OCI-LY1 (cell line): ENCODE data around the gene PIBF1.

Source experiments
- EZH2 ChIP-seq: fragments of 200-600 bp; sonication (generic), shearing (Covaris generic); IDR thresholded peaks from 2 replicates; pipeline ENCODE4 v1.8.0; 2017; ENCODE audit warnings: borderline replicate concordance, mixed run types, mild to moderate bottlenecking, antibody characterized with exemption, low read length, moderate library complexity, mixed read lengths
- TF ChIP-seq, protein P1 (sequence below): fragments of 200-600 bp; sonication (generic), shearing (Covaris generic); IDR thresholded peaks from 2 replicates; pipeline ENCODE4 v1.5.1; 2017; ENCODE audit warnings: mild to moderate bottlenecking, antibody characterized with exemption, low read length, moderate library complexity, mixed read lengths

DNA sequence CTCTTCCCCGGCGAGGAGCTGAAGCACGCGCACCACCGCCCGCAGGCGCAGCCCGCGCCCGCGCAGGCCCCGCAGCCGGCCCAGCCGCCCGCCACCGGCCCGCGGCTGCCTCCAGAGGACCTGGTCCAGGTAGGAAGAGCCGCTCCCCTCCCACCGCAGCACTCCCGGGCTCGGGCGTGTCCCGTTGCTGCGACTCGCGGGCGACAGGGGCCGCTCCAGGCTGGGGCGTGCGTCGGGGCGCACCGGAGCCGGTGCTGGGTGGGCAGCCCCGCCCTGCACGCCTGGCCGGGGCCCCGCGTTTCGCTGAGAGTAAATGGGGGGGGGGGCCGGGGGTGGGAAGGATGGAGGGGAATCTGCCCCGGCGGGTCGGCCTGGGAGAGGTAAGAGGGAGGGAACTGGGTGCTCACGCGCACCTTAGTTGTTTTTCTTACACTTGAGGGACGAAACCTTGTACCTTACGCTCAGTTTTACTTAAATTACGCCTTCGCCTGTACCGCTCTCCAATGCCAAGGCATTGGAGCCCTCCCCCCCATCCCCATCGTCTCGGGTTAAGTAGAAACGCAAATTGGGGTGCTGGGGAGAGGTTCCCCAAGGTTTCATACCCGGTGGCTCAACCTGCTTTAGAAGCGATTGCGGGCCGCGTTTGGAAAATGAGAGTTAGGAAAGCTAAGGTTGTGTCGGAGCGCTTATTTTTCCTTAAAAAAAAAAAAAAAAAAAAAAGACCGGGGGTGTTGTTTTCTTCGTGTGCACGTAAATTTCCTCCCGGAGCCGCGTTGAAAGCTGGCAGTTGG lies 277.7 kb downstream of the PIBF1 start:
- TF ChIP-seq, protein P1, sequence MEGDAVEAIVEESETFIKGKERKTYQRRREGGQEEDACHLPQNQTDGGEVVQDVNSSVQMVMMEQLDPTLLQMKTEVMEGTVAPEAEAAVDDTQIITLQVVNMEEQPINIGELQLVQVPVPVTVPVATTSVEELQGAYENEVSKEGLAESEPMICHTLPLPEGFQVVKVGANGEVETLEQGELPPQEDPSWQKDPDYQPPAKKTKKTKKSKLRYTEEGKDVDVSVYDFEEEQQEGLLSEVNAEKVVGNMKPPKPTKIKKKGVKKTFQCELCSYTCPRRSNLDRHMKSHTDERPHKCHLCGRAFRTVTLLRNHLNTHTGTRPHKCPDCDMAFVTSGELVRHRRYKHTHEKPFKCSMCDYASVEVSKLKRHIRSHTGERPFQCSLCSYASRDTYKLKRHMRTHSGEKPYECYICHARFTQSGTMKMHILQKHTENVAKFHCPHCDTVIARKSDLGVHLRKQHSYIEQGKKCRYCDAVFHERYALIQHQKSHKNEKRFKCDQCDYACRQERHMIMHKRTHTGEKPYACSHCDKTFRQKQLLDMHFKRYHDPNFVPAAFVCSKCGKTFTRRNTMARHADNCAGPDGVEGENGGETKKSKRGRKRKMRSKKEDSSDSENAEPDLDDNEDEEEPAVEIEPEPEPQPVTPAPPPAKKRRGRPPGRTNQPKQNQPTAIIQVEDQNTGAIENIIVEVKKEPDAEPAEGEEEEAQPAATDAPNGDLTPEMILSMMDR, result no peak; the same call in 1 of the 2 replicates
- TF ChIP-seq EZH2, result no peak
